Measurements from ENCODE around the gene CCDC136. TPM values are rescaled to one million over a fixed set of nuclear protein-coding genes. Genes with fewer than 3 reads are reported as not detected.

Gene CCDC136
- total RNA-seq, 1 donor from 2014 or later, result 0.26 TPM

DNA sequence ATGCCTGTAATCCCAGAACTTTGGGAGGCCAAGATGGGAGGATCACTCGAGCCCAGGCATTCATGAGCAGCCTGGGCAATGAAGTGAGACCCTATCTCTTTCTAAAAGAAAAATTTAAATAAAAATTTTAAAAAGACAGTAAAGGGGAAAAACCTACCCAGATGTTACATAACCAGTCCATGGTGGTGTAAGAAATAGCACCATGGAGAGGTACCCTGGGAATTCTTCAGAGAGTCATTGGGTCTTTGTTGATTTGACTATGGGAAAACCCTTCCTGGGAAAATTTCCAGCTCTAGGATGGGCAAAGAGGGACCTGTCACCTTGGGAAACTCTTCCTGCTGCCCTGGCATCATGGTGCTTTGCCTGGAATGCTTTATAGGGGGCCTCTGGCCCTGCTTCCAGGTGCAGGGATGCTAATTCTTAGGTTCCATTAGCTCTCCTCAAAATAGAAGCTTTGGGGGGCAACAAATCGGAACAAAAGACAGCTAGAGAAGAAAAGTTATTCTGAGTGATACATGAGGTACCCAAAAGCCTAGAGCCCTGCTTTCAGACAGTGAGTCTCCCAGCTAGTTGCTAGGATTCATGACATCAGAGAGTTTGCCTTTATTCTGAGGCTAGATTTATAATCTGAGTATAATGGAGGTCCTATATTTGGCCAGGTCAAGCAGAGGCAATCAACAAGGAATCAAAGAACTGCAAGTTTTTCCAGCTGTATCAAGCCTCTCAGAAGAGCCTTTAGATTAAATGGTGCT is 10.1 kb downstream of the CCDC136 start:
- no peak for DNase-seq (ENCODE audit: low read depth)
- TF ChIP-seq CTCF (IDR thresholded peaks at IDR 0.05; ENCODE audit: insufficient read depth, low read length, severe bottlenecking), result no peak
- no peak overlapping the region for H3K4me3 ChIP-seq (ENCODE audit: low read depth, low read length)
- FAIRE-seq, result no peak
- no peaks in the 10 kb centered on the region for H3K36me3 ChIP-seq (ENCODE audit: control insufficient read depth, insufficient read depth, low read length)
- no peaks in the 10 kb centered on the region for H3K27me3 ChIP-seq (ENCODE audit: control insufficient read depth, insufficient read depth, low read length)

DNA sequence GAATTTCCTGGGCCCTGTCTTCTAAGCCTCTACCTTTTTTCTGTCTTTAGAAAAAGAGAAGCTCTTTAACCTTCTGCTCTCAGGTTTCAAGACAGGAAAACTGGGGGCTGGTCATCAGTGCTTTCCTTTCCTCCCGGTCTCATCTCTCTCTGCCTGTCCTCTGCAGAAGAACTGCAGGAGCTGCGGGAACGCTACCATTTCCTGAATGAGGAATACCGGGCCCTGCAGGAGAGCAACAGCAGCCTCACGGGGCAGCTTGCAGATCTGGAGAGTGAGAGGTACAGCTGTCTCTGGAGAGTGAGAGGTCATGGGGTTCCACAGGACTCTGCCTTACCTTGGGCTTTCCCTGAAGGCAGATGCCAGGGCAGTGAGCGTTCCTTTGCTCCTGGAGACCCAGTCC is 12.7 kb downstream of the CCDC136 start:
- no peaks in the 10 kb centered on the region for H3K36me3 ChIP-seq (ENCODE audit: control insufficient read depth, insufficient read depth, low read length)
- FAIRE-seq (no peak), DNase-seq (ENCODE audit: low read depth) (no peak)
- no peak for TF ChIP-seq CTCF (IDR thresholded peaks at IDR 0.05; ENCODE audit: insufficient read depth, low read length, severe bottlenecking)
- no peak overlapping the region for H3K4me3 ChIP-seq (ENCODE audit: low read depth, low read length)
- H3K27me3 ChIP-seq (ENCODE audit: control insufficient read depth, insufficient read depth, low read length), result no peaks in the 10 kb centered on the region

DNA sequence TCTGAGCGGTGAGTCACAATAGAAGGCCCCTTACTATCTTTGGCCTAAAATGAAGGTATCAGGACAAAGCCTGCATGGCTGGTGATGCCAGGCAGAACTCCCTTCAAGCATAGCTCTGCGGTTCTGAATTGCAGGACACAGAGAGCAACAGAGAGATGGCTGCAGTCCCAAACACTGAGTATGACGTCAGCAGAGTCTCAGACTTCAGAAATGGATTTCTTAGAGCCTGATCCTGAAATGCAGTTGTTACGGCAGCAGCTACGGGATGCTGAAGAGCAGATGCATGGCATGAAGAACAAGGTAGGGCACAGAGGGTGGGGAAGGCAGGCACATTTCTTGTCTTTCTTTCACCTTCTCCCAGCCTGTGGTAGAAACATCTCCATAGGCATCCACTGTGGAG is 13.5 kb downstream of the CCDC136 start:
- Histone ChIP-seq H3K36me3 (ENCODE audit: control insufficient read depth, insufficient read depth, low read length) (no peaks in the 10 kb centered on the region), H3K4me3 (ENCODE audit: low read depth, low read length) (no peak overlapping the region), H3K27me3 (ENCODE audit: control insufficient read depth, insufficient read depth, low read length) (no peaks in the 10 kb centered on the region)
- no peak for TF ChIP-seq CTCF (IDR thresholded peaks at IDR 0.05; ENCODE audit: insufficient read depth, low read length, severe bottlenecking)
- DNase-seq (ENCODE audit: low read depth) (no peak), FAIRE-seq (no peak)

- no peaks in the 10 kb centered on the region for H3K36me3 ChIP-seq (ENCODE audit: control insufficient read depth, insufficient read depth, low read length)
- DNase-seq (ENCODE audit: low read depth), result no peak
- no peak for TF ChIP-seq CTCF (IDR thresholded peaks at IDR 0.05; ENCODE audit: insufficient read depth, low read length, severe bottlenecking)
- no peak overlapping the region for H3K4me3 ChIP-seq (ENCODE audit: low read depth, low read length)
- no peak for FAIRE-seq
- H3K27me3 ChIP-seq (ENCODE audit: control insufficient read depth, insufficient read depth, low read length), result peaks cover 1% of the 10 kb centered on the region
Observed at GRCh38 chr7:128807191-128807590, 15.4 kb downstream of the CCDC136 start.

DNA sequence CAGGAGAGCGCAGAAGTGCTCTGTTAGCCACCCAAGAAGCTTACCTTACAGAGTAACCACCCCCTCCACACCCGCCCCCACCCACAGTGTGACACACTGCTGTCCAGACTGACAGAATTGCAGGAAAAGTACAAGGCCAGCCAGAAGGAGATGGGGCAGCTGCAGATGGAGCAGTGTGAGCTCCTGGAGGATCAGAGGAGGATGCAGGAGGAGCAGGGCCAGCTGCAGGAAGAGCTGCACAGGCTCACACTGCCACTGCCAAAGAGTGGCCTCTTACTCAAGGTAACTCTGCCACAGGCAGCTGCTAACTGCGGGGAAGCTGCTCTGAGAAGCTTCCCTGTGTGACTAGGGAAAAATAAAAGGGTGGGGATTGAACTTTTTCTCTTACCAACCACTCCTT is 17.6 kb downstream of the CCDC136 start:
- Histone ChIP-seq H3K4me3 (ENCODE audit: low read depth, low read length) (no peak overlapping the region), H3K27me3 (ENCODE audit: control insufficient read depth, insufficient read depth, low read length) (peaks cover 3% of the 10 kb centered on the region), H3K36me3 (ENCODE audit: control insufficient read depth, insufficient read depth, low read length) (no peaks in the 10 kb centered on the region)
- FAIRE-seq (no peak), DNase-seq (ENCODE audit: low read depth) (no peak)
- no peak for TF ChIP-seq CTCF (IDR thresholded peaks at IDR 0.05; ENCODE audit: insufficient read depth, low read length, severe bottlenecking)

- Histone ChIP-seq H3K36me3 (ENCODE audit: control insufficient read depth, insufficient read depth, low read length) (no peaks in the 10 kb centered on the region), H3K4me3 (ENCODE audit: low read depth, low read length) (no peak overlapping the region), H3K27me3 (ENCODE audit: control insufficient read depth, insufficient read depth, low read length) (peaks cover 3% of the 10 kb centered on the region)
- DNase-seq (ENCODE audit: low read depth) (no peak), FAIRE-seq (no peak)
- TF ChIP-seq CTCF (IDR thresholded peaks at IDR 0.05; ENCODE audit: insufficient read depth, low read length, severe bottlenecking), result no peak
Observed at GRCh38 chr7:128810473-128810872, 18.7 kb downstream of the CCDC136 start.
